Germinal center (tissue), 1 donor: Measurements from ENCODE around the gene LAMA4.
"Not testable (repeated sequence)": the region's sequence is repeated elsewhere in the genome, so short reads cannot be mapped to it uniquely, and the experiment has no call there.

ENCODE experiments used
- DNase-seq: peaks from one replicate; pipeline ENCODE4 v3.0.0; 2012; ENCODE audit warnings: mixed read lengths, low spot score

Gene LAMA4

GRCh38 chr6:112144145-112144926 lies 110.0 kb downstream of the LAMA4 start:
- DNase-seq, result no peak

- no peak for DNase-seq
Measured at GRCh38 chr6:112141707-112142106, 112.7 kb downstream of the LAMA4 start.

GRCh38 chr6:112139052-112139451 lies 115.3 kb downstream of the LAMA4 start:
- no peak for DNase-seq

GRCh38 chr6:112130878-112131277 lies 123.5 kb downstream of the LAMA4 start:
- no peak for DNase-seq

GRCh38 chr6:112128208-112128607 lies 126.2 kb downstream of the LAMA4 start:
- no peak for DNase-seq

GRCh38 chr6:112123982-112124381 lies 130.4 kb downstream of the LAMA4 start:
- DNase-seq, result no peak

- DNase-seq, result no peak
Measured at GRCh38 chr6:112122756-112123155, 131.6 kb downstream of the LAMA4 start.

GRCh38 chr6:112118034-112118433 lies 136.3 kb downstream of the LAMA4 start:
- no peak for DNase-seq

GRCh38 chr6:112117554-112117953 lies 136.8 kb downstream of the LAMA4 start:
- no peak for DNase-seq

GRCh38 chr6:112116221-112116620 lies 138.1 kb downstream of the LAMA4 start:
- DNase-seq, result no peak

- DNase-seq, result no peak
Measured at GRCh38 chr6:112114577-112115223, 139.7 kb downstream of the LAMA4 start.

GRCh38 chr6:112113918-112114317 lies 140.4 kb downstream of the LAMA4 start:
- no peak for DNase-seq

- no peak for DNase-seq
Measured at GRCh38 chr6:112113431-112113830, 140.9 kb downstream of the LAMA4 start.

GRCh38 chr6:112109262-112109661 lies 145.1 kb downstream of the LAMA4 start:
- DNase-seq, result no peak

GRCh38 chr6:112106562-112106961 lies 147.8 kb downstream of the LAMA4 start:
- DNase-seq, result no peak

- not testable (repeated sequence) for DNase-seq
Measured at GRCh38 chr6:112106026-112106425, 148.3 kb downstream of the LAMA4 start.

- no peak for DNase-seq
Measured at GRCh38 chr6:112100561-112100960, 153.8 kb downstream of the LAMA4 start.

GRCh38 chr6:112096901-112097300 lies 157.5 kb downstream of the LAMA4 start:
- no peak for DNase-seq

GRCh38 chr6:112087916-112088315 lies 166.5 kb downstream of the LAMA4 start:
- no peak for DNase-seq

- peak; percentile 80 for DNase-seq
Measured at GRCh38 chr6:112087136-112087911, 167.0 kb downstream of the LAMA4 start, which contains the start of the genes FAM229B and TUBE1. FAM229B (plus strand) TSS chr6:112087591; CDS start chr6:112099284, 11,693 bp downstream. TUBE1 (minus strand) TSS chr6:112087482; CDS start chr6:112087434, 48 bp downstream.

- peak; percentile 49 for DNase-seq
Measured at GRCh38 chr6:112086744-112087135, 167.6 kb downstream of the LAMA4 start.

- DNase-seq, result no peak
Measured at GRCh38 chr6:112085286-112086065, 168.9 kb downstream of the LAMA4 start.
